SU-DHL-6 (cell line): ENCODE data around the gene C1orf185.

Source experiments
- CTCF ChIP-seq: fragments of 200-600 bp; sonication (generic); IDR thresholded peaks from one replicate; pipeline ENCODE4 v1.5.1; 2017; ENCODE audit warnings: antibody characterized with exemption, mild to moderate bottlenecking, low read length, moderate library complexity; ENCODE audit not compliant: insufficient read depth, poor library complexity, severe bottlenecking
- EZH2phosphoT487 ChIP-seq: fragments of 200-600 bp; sonication (generic), shearing (Covaris generic); conservative IDR thresholded peaks from 2 replicates; pipeline ENCODE4 v1.6.1; 2018; ENCODE audit warnings: mild to moderate bottlenecking, antibody characterized with exemption, low read length, moderate library complexity, mixed read lengths

GRCh38 chr1:51073456-51073855, 28.6 kb upstream of the C1orf185 start:
- TF ChIP-seq CTCF: no peak
- TF ChIP-seq EZH2phosphoT487: no peak
